Cerebellar nuclear complex (tissue), 1 donor: ENCODE measurements around the gene LMO1.

ENCODE experiments used
- DNase-seq, 2 experiments: peaks; one replicate each; lab custom pipeline; 2025; lab: John Stamatoyannopoulos, UW

LMO1 gene

DNA sequence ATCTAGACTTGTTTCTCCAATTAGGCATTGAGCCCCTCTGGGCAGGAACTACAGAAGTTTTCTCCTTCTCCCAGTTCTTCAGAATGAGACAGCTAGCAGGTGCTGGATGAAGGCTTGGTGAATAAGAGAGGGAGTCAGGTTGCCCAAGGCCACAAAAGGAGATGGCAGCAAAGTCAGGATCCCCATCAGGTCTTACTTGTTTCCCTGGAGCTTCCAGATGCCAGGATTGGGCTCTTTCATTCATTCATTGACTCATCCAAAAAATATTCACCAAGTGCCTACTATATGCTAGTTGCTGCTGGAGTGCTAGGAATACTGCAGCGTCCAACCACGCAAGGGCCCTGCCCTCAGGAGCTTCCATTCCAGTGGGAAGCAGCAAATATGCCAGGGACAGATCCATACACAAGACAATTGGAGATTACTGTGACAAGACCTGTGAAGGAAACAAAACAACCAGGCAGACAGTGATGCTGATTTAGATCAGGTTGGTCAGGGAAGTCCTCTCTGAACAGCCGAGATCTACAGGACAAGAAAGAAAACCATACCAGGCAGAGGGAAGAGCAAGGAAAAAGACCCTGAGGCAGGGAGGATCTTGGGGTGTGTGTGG is 24.6 kb upstream of the LMO1 start:
- no peak for DNase-seq

DNA sequence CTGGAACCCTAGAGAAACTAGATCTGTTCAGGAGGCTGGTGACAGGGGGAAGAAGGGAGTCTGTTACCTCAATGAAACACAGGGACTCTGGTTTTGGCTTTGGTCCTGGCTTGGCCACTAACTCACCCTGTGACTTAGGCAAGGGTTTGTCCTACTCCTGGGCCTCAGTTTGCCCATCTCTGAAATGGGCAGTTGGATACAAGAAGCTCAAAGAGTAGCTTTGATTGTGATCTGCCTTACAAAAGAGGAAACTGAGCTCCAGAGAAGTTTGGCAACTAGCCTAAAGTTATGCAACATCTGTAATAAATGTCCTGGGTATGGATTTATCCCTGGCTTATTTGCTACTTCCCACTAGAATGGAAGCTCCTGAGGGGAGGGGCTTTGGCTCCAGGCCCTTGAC is 24.0 kb upstream of the LMO1 start:
- no peak for DNase-seq

DNA sequence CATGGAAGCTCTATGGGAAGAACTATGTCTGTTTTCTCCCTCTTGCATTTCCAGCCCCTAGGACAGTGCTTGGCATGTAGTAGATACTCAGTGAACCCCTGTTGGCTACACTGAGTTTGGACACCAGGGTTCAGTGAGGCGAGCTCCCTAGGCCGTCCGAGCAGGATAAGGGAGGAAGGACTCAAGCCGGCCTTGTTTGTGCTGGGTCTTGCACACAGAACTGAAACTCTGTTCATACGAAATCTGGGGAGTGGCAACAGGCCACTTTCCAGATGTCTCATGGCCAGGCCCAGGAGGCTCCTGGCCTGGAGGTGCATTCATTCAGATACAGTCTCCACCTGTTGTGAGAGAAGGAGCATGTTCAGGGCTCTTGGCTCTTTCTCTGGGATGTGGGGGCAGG is 23.6 kb upstream of the LMO1 start:
- no peak for DNase-seq

DNA sequence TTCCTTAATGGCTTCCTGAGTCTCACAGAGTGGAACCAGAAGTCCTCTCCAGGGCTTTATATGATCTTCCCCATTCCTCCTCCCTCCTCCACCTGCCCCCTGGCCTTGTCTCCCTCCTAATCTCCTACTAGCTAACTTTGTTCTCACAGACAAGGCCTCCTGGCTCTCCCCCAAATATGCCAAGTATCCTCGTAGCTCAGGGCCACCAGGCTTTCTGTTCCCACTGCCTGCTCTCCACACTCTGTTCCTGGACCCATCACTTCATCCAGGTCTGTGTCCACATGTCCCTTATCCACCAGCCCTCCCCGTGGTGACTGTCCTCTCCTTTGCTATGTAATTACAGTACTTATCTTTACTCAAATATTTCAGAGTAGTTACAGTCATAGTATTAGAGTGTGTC is 23.2 kb upstream of the LMO1 start:
- no peak for DNase-seq

DNA sequence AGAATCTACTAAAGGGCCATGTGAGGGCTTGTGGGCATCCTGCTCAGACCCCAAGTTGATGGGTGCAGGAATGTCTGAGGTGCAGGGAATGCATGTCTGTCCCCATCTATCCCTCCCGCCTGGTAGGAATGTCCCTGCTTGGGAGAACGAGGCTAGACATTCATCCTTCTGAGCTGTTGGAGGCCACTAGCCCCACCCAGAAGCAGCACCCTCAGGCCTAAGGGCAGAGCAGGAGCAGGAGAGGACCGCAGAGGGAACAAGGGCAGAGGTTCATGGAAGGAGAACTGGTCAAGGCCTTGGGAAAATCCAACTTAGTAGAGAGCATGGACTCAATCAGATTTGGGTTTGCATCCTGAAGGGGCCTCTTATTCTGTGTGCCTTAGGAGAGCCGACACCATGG is 22.1 kb upstream of the LMO1 start:
- DNase-seq, result no peak

DNA sequence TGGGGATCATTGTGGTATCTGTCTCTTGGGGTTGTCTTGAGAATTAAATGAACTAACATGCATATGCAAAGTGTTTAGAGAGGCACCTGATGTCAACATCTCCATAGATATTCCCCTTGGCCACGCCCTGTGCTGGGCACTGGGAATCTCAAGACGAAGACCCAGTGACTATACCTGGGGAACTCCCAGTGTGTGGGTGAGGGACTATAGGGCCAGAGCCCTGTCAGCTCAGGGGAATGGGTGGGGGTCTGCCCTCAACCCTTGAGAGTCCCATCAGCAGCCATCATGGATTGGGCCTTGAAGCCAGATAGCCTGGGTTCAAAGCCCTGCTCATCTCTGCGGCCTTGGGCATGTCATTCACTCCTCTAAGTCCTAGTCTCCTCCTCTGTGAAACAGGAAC is 21.6 kb upstream of the LMO1 start:
- no peak for DNase-seq

DNA sequence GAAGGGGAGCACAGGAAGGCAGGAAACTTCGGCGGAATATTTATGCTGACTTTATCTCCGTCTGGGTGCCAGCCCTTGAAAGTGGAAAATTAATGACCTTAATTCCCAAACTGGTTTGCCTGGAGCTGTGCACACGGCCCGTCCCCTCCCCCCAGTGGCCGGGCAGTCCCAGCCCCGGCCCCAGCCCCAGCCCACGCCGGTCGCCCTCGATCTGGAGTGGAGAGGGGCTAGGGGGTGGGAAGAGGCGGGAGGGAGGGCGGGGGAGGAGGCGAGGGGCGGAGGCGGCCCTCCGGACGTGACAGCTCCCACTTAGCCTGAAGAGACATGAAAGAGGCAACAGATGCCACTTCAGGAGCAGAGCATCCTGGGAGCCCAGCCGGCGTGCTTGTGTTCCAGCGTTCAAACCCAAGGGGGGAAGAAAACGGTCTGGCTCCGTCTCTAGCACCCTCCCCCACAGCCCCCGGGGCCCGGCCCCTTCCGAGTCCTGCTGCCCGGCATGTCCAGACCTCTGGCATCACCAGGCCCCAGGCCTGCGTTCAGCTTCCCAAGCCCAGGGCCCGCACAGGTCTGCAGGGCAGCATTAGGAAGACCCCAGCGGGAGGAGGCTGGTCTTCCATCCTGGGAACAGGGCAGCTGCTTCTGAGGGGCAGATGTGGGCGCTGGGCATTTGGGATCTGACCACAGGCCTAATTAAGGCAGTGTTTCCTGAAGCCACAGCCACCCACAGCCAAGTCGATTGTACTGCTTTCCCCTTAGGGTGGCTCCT is 20.0 kb upstream of the LMO1 start:
- DNase-seq, result no peak

DNA sequence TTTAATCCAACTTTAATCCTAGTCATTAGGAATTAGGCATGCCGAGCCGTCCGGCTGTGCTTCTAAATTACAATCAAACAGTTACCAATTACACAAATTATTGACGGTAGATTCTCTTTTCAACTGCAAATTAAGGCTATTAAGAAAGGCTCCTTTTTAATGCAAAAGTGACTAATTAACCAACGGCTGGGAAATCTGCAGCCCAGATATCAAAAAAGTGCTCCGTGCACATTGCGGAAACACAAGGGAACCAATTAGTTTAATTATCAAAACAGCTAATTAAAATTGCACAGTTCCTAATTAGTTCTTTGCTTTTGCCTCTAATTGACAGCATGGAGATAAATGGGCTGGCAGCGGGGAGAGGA is 19.4 kb upstream of the LMO1 start:
- no peak for DNase-seq

DNA sequence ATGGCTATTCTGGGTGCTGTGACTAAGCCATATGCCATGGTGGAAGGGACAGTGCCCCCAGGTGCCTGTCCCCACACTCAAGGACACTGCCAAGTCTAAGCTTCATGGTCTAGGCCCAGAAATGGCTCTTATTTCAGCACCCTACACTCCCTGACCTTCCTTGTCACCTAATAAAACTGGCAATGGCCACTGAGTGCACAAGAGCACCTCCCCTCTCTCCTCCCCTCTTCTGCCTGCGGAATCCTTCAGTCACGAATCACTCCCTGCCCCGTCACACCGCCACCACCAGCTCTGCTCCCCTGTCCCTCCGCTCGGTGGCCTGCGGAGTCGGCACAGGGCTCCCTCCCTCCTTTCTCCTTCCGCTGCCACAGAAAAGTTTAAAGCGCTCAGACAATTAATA is 19.0 kb upstream of the LMO1 start:
- DNase-seq, result no peak

DNA sequence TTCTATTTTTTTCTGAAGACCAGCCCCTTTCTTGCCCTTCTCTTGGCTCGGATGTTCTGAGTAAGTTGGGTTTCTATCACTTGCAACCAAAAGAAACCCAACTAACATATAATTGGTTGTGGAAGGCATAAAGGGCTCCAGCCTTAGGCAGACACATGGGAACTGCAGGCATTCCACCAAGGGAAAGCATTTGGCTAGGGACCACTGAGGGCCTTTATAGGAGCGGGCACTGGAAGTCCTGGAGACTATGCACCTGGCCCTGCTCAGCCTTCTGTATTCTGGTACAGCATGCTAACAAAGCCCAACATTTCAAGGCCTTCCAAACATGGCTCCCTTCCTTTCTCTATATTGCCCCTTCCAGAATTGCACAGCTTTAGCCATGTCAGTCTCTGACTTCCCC is 17.6 kb upstream of the LMO1 start:
- DNase-seq, result no peak

DNA sequence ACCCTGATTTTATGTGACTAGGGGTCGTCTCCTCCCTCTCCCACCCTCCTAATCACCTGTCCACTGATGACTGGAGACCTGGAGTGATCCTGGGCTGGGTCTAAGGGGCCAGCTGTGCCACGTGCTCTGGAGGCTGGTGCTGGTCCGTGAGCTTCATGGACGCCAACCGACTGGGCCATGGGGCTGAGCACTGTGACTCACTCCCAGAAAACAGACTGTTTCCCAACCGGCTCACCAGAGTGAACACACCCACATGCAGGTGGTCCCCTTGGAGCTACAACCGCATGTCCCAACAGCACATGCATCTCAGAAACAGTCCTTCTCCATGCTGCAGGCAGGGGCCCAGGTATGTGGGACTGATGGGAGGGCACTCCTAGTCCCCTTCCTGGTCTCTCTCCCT is 14.0 kb upstream of the LMO1 start:
- DNase-seq, result no peak

DNA sequence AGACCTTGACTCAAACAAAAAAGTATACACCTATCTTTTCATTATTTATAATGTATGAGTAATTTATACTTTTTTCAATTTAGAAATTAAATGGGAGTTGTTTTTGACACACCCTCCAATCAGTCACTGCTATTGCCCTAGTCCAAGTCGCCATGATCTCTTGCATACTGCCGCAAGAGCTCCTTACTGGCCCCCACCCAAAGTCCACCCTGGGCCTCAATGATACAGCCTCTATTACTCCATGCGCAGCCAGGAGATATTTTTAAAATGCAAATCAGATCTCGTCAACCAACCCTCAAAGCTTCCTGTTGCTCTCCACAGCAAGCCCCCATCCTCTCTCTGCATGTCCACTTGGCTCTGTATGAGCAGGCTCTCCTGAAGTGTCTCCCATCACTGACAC is 12.8 kb upstream of the LMO1 start:
- DNase-seq, result no peak

DNA sequence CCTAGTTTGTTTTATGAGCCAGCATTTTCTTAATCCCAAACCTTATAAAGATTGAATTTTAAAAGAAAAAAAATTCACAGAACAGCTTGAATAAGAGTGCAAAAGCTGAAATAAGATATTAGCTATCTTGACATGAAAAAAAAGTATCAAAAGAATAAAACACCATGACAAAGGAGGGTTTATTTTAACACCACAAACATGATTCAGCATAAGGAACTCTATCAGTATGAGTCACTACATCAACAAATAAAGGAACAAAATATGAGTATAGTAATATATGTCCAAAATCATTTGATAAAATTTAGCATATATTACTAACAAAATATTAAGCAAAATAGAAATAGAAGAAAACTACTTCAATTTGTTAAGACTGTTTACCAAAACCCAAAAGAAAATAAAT is 9.6 kb upstream of the LMO1 start:
- no peak for DNase-seq

DNA sequence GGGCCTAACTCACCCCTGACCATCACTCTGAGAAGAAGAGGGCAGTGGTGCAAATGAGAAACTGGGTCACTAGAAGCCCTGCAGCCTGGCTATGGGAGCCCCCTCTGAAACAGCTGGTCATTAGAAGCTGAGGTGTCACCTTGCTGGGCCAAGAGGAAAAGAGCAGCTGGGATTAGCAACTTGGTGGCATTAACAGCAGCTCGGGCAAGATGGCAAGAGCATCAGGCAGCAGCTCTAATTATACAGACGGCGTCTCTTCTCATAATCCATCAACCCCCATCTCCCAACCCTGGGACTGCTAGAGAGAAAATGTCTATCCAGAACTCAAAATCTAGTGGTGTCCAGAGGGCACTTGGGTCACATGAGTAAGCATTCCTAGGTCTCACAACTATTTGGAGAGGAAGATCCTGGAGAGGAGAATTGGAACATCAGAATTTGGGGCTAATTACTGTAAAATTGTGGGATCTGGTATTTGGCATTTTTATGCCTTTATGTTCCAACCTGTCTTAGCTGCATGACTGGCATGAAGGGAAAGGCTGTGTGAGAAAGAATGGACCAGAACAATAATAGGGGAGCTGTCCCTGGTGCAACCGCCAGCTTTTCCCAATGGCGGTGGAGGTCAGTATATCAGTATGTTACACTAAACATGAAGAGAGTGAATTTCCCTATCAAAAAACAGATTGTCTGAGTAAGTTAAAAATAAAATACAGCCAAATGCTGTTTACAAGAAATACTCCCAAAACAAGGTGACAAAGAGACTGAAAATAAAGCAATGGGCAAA is 7.6 kb upstream of the LMO1 start:
- DNase-seq, result no peak

DNA sequence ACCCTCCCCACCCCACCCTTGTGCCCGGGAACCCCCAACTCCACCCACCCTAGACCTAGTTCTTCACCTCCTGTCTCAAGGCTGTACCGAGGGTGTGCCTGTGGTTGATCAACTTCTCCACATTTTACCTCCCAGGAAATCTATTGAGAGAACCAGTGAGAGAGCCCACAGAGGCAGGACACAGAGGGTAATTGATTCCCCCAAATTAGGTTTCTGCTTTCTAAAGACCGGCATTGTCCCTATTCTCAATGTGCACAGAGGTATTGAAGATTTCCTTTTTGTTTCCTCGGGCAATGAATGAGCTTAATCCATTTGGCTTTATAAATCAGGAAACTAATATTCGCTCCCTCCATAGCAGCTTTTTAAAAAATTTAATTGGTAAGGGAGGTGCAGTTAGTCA is 6.0 kb upstream of the LMO1 start:
- DNase-seq, result no peak

DNA sequence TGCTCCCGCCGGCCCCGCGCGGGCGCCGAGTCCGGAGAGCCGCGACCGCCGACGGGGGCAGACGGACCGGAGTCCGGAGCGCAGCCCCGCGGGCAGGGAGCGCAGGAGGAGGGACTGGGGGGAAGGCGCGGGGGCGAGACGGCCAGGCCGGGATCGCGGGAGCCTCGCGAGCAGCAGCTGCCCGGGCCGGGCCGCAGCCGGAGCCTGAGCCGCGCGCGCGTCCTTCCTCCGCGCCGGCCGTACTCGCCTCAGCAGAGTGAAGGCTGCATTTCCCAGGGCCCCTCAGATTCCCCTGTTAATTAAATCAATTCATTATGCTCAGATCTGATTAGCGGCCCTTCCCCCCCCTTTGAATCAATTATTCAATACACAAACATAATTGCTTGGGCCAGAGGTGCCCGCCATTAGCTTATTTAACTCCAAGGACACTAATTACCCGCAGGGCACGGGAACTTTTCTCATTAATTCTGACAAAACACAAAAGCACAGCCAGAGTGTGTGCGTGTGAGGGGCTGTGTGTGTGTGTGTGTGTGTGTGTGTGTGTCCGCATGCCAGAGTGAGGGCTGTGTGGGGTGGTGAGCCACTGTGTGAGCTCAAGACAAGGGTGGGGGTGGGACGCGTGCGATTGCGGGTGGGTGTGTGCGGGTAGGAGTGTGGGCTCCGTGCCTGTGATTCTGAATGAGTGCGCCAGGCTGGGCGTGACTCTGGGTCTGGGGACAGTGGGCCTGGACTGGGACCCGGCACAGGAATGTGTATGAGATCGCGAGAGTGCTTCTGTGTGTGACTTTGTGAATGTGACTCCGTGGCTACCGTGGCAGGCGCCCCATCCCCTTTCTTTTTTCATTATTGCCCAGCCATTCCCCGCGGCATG is 5.1 kb upstream of the LMO1 start:
- no peak for DNase-seq

DNA sequence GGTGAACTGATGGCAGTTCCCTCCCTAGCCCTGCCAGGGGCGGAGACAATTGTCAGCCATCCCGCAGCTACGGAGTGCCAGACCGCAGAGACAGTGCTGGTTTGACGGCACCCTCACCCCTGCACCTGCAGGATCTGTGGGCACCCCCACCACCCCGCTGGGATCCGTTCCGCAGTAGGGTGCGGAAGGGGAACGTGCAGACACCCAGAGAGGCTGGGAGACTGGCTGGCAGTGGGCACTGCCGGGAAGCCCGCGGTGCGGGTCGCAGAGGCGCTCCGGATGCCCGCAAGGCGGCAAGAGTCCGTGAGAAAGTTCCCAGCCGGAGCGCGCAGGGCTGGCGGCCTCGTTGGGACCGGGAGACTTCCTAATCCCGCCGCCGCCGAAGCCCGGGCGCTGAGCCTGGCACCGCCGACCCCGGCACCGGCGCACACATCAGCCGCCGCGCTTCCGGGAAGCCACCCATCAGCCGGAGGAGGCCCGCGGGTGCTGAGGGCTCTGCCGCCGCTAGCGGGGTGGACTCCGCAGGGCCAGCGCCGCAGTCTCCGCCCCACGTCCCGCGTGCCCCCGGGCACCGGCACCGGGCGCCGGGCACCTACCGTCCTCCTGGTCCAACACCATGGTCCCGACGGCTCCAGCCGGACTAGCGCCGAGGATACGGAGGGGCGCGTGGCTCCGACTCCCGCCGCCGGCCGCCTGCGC is 4.3 kb upstream of the LMO1 start:
- no peak for DNase-seq

DNA sequence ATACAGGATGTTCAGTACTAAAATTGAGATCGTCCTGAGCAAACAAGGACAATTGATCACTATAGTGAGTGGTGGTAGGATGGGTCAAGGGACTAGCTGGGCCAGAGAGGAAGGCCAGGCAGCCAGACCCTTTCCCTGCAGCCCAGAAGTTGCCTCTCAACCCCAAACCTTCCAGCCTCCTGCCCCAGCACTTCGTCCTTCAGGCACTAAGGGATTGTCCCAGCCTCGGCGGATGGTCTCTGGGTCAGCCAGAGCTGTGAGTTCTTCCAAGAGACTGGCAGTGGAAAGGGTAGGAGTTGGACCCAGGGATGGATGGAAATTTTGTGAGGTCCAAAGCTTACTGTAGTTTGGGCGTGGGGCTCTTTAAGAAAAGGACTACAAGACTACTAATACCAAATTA is 3.6 kb upstream of the LMO1 start:
- DNase-seq, result no peak

DNA sequence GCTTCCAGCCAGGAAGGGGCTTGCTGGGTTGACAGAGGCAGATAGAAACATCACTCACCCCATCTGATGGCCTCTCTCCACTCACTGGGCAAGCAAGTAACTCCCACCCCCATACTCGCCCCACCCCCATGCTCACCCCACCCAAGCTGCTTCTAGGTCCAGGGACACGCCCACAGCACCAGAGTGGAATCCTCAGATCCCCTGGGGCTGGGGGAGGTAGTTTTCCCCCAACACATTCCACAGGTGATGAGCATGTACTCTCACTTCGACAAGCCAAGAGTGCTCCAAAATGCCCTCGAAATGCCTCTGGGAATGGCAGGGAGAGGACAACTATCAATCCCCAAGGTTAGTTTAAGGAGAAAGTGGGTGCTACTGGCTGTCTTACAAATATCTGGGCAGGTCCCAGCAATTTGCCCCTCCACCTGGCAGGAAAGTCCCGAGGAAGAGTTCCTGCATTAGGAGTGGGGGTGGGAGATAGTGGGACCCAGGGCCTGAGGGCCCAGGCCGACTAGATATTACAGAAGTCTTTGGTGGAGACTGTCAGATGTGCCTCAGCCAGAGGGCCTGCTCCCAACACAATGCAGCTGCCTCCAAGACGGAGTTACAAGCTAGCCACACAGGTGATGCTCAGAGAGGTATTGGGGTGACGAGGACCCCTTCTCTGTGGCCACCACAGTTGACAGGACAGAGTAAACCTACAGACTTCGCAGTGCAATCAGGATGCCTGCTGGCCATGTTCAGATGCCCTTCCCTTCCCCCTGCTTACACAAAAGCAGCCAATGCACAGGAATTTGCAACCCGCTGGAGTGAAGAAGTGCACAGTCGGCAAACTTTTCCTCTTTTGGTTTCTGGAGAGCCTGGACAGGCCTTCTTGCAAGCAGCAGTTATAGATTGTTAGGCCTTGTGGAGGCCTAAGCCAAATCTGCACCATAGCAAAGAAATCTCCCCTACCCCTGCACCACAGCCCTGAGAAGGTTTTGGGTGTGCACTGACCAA is 2.9 kb upstream of the LMO1 start:
- no peak for DNase-seq

DNA sequence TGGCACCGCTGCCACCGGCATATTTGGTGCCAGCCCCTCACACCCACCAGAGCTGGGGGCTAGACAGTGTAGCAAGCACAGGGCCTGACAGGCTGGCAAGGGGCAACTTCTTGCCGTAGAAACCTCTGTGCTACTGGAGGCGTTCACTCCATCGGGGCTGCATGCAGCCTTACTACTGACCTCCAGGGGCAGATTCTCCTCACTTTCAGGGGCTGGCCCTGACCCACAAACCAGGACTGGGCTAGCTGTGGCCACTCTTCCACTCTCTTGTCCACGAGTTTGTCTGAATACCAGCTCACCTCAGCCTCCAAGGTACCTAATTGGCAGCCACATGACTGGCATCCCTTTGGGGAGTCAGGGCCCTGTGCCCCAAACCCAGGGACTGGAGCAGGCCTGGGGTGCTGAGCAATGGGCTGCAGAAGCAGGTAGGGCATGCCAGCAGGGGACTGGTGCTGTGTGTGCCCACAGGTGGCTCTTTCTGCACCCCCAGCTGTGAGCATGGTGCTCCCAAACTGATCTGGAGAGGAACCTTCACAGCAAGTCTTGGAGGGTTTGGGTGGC is 2.1 kb upstream of the LMO1 start:
- DNase-seq, result no peak
